ENCODE data around the gene PMP22.
"Not testable (repeated sequence)": the region's sequence is repeated elsewhere in the genome, so short reads cannot be mapped to it uniquely, and the experiment has no call there.

PMP22 gene

GRCh38 chr17:15200574-15200973, 64.6 kb downstream of the PMP22 start:
- not testable (repeated sequence) for DNase-seq (ENCODE audit: low read depth)

- DNase-seq (ENCODE audit: low read depth) = no peak
Measured at GRCh38 chr17:15197229-15197628, 67.9 kb downstream of the PMP22 start.

- no peak for DNase-seq (ENCODE audit: low read depth)
Measured at GRCh38 chr17:15194859-15195277, 70.3 kb downstream of the PMP22 start.

GRCh38 chr17:15185625-15185991, 79.5 kb downstream of the PMP22 start:
- no peak for DNase-seq (ENCODE audit: low read depth)

- no peak for DNase-seq (ENCODE audit: low read depth)
Measured at GRCh38 chr17:15184872-15185624, 80.1 kb downstream of the PMP22 start.

- DNase-seq (ENCODE audit: low read depth) = no peak
Measured at GRCh38 chr17:15181816-15182215, 83.3 kb downstream of the PMP22 start.

GRCh38 chr17:15181333-15181732, 83.8 kb downstream of the PMP22 start:
- no peak for DNase-seq (ENCODE audit: low read depth)

- DNase-seq (ENCODE audit: low read depth) = no peak
Measured at GRCh38 chr17:15180121-15180561, 85.0 kb downstream of the PMP22 start.

Data from activated T-cell treated with anti-CD3 and anti-CD28 coated beads for 24 hours (primary cell).